C1 segment of cervical spinal cord (tissue), 14 donors: Measurements from ENCODE around the gene SLC25A20.
A peak's percentile ranks its signal among the peaks of the same experiment; 100 is the strongest.
"Not testable (repeated sequence)": the region's sequence is repeated elsewhere in the genome, so short reads cannot be mapped to it uniquely, and the experiment has no call there.

Experiments
- DNase-seq, 14 donors: peaks; one replicate each; lab custom pipeline; 2025; lab: John Stamatoyannopoulos, UW

The SLC25A20 gene, protein sequence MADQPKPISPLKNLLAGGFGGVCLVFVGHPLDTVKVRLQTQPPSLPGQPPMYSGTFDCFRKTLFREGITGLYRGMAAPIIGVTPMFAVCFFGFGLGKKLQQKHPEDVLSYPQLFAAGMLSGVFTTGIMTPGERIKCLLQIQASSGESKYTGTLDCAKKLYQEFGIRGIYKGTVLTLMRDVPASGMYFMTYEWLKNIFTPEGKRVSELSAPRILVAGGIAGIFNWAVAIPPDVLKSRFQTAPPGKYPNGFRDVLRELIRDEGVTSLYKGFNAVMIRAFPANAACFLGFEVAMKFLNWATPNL

DNA sequence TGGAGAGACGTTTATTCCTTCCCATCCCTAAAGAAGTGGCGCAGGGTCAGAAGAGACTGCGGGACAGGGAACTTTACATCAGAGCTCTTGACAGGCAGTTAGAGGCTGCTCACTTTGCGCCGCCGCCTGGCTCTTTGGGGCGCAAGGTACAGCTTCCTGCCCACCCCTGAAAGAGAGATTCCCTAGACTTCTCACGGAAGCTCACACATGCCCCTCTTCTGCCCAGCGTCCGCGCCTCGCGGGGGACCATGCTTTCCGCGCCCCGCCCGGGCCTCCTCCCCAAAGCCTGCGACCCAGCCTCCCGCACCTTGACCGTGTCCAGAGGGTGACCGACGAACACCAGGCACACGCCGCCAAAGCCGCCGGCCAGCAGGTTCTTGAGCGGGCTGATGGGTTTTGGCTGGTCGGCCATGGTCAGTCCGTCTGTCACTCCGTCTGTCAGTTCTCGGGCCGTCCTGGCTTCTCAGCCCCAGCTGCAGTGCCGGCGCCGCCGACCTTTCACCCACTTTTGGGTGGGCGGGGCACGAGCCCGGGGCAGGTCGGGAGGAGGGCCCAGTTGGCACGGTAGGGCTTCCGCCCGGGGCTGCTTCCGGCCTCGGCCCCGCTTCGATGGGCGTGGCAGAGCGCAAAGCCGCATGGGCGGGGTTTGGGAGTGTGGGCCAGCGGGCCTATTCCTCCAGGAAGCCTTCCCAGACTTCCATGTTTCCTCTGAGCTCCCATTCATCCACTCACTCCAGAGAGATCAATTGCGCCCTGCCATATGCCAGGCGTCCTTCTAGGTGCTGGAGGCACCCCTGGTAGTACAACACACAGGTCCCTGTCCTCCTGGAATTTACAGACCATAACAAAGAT, at the start of gene SLC25A20:
Gene SLC25A20, minus strand, starts transcription at position 500 of the 852 bp plus-strand sequence. Its CDS starts 88 bp downstream, at position 412.
- DNase-seq, result peak in 13 of 14 donors; percentile 15 to 80 (median 51)

DNA sequence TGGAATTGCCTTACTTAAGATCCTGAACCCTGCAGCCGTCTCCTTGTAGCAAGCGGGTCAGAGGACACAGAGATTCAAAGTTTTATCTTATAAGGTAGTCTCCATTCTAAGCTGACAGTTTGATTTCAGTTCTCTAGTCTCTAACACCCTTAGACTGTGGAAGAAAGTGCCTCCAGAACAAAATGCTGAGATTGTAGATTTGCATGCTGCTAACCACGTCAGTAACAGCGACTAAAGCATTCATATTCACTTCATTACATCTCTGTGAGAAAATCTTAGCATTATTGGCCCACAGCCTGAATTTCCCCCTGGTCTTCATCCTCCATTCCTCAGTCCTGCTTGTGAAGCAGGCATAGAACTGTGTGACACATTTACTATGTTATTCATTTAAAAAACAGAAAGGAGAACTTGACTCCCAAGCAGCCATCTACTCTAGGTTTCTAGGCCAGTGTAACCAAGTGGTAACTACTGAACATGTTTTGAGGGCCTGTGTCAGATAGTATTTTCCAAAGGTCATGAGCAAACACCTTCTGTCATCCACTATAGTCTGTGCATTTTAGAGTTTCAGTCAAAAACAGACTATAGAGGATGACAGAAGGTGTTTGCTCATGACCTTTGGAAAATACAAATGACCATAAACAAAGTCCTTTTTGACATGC, 47.3 kb upstream of the SLC25A20 start:
- DNase-seq, result no peak

DNA sequence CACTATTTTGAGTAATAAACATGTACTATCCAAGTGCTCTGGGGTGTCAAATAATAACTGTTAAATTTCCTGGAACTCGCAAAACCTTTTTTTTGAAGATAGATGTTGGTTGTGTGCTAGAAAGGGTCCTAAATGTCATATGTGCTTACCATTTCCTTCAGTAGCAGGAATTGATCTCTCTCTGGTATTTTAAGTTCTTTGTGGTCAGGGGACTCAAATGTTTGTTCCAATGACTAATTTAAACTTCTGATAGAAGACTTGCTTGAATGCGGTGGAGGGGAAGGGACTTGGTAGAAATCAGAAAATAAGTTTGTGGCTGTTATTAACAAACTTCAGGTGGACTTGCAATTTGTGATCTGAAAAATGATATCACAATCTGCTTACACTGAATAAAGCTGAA, 46.8 kb upstream of the SLC25A20 start:
- no peak for DNase-seq

DNA sequence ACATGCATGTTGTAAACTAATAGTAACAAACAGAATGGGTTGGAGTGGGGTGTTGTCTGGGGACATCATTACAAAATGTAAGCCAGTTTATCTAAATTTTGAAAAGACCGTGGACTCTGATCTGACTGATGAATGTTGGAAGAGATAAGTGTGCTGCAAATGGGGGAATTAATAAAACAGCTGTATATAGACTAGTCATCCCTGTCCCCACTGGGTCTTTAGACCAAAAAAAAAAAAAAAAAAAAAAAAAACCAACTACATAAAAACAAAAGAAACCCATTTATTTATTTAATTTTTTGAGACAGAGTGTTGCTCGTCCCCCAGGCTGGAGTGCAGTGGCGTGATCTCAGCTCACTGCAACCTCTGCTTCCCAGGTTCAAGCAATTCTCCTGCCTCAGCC, 40.0 kb upstream of the SLC25A20 start:
- no peak for DNase-seq

DNA sequence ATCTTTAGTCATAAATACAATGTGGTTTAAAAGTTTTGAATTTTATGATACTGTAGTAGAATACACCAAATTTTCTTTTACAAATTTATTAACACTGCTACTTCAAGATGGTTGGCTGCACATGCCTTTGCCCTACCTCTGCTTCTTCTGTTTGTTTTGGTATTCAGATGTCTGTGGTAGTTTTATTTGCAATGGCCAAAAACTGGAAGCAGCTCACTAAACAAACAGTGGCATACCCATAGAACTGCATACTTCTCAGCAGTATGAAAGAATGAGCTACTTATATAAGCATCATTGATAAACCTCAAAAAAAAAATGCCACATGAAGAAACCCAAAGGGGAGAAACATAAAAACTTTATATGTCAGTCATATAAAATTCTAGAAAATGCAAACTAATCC, 39.5 kb upstream of the SLC25A20 start:
- DNase-seq, result no peak

DNA sequence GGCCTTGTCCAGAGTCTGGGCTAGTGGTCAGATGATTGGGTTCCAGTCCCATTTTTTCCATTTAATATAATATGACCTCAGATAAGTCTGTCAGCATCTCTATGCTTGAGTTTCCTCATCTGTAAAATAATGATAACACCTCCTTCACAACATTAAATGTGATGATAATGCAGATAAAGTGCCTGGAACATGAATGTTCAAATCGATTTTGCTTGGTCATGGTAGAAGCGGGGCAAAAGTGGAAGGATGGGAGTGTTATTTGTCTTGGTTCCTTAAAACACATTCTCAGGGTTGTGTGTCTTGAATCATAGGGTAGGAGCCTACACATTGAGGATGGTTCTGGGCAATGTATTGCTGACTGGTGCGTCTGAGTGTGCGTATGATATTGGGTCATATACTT, 36.8 kb upstream of the SLC25A20 start:
- no peak for DNase-seq

DNA sequence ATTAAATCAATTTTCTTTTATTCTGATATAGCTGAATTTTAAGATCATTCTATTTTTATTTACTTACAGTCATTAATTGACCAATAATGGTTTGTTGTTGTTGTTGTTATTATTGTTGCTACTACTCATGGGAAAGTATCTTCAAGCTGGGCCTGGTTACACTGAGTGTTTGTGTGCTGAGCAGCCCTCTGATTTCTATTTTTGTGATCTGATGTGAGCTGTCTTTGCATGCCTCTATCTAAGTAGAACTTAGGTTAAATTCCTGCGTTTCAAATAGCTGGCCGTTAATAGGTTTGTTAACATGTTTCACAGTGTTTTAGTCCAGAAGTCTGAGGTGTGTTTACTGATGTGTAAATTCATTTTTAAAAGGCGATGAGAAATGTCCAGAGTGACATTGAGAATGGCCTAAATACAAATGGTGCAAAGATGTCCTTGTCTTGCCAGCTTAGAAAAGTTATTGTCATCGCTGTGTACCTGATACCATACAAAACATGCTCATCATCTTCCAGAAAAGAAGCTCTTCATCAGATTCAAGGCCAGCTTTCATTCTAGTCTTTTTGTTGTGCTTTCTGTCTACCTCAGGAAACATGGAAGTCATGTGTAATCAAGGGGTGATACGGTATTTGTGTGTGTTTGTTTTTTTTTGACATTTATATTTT, 35.8 kb upstream of the SLC25A20 start:
- DNase-seq, result no peak

DNA sequence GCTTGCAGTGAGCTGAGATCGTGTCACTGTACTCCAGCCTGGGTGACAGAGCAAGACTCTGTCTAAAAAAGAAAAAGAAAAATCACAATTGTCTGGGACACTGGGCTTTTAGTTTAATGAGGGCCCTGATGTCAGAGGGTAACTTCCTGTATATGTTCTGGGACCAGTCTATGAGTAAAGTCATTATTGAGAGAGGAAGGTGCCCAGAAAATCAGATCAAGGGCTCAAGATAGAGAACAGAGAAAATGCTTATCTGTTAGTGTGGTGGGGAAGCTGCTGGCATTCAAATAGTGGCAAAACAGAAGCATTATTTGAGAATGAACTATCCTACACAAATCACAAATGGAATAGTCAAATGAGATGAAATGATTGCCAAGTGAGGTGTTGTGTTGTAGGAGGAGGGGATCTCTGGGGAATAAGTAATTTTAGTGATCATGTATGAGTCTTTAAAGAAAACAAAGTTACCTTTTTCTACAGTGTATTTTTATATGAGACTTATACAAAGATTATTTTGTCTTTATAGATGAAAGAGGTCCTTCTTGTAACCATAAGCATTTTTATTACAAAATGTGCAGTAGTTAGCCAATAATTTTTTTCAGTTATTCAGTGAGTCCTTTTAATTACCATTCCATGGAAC, 33.4 kb upstream of the SLC25A20 start:
- DNase-seq, result no peak

DNA sequence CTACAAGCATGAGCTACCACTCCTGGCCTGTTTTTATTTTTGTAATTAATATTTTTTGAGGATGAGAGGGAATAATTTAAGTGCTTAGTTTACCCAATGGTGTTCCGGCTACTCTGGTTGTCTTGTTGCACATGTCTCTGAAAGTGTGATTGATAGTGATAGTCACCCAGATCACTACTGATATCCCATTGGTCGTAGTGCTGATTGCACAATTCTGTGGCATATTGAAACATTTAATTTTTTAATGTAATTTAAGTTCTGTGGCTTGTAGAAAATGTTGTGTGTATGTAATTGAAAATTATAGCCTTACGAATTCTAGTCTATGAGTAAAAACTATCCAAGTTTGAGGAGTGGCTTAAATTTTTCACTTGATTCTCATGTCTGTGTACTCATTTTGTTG, 31.9 kb upstream of the SLC25A20 start:
- DNase-seq, result no peak

DNA sequence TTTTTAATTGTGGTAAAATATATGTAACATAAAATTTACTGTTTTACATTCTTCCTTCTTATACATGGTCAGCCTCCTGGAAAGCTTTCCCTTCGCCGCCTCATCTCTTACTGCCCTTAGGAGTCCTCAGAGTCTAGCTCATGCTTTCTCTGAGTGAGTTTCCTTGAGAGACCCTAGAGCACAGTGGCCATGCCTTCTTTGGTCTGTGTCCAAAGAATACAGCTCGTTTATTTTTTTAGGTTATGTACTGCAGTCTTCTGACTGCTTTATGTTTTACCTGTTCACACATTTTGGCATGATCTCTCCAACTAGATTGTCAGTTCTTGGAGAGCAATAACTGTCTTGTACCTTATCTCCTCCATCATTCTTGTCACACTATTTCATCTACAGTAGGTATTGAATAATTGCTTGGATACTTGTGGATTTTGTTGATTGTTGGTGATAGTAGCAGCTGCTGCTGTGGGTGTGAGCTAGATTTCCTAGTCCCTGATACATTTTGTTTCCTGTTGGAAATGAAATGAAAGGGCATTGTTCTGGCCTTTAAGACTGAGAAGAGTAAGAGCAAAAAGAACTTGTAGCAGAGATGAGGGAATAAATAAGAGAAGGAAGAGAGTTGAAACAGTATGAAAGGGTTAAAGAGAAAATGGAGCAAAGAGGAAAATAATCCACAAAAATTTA, 30.8 kb upstream of the SLC25A20 start:
- no peak for DNase-seq

DNA sequence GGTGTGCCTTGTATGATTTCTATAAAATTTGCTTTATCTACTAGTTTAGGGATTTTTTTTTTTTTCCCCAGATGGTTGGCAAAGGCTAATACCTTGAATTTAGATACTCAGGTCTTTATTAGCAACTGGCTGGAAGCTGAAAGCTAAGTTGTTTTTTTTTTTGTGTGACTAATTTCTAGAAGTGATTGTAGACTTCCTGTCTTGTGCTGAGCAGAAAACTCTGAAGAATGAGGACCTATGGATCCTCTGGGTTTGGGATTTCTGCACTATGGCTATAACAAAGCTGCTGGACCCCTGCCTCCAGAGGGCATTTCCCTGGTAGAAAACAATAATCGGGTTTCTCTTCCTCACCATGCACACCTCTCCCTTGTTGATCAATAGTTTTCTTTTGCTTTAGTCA, 30.0 kb upstream of the SLC25A20 start:
- DNase-seq, result no peak

DNA sequence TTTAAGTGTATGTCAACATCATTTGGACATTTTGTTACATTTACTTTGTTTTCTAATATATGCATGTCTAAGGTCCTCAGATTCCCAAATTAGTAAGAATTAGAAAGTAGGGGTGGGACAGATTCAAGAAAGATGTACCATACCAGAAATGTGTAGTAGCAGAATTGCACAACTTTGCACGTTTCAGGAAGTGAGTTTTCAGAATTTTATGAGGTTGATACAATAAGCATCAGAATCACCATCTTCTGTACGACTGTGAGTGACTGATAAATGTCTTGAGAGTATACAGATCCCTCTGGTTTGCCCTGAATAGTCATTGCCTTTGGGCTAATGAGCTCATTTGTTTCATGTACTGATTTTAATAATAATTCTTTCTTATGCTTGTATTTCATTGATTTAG, 29.2 kb upstream of the SLC25A20 start:
- DNase-seq, result no peak

DNA sequence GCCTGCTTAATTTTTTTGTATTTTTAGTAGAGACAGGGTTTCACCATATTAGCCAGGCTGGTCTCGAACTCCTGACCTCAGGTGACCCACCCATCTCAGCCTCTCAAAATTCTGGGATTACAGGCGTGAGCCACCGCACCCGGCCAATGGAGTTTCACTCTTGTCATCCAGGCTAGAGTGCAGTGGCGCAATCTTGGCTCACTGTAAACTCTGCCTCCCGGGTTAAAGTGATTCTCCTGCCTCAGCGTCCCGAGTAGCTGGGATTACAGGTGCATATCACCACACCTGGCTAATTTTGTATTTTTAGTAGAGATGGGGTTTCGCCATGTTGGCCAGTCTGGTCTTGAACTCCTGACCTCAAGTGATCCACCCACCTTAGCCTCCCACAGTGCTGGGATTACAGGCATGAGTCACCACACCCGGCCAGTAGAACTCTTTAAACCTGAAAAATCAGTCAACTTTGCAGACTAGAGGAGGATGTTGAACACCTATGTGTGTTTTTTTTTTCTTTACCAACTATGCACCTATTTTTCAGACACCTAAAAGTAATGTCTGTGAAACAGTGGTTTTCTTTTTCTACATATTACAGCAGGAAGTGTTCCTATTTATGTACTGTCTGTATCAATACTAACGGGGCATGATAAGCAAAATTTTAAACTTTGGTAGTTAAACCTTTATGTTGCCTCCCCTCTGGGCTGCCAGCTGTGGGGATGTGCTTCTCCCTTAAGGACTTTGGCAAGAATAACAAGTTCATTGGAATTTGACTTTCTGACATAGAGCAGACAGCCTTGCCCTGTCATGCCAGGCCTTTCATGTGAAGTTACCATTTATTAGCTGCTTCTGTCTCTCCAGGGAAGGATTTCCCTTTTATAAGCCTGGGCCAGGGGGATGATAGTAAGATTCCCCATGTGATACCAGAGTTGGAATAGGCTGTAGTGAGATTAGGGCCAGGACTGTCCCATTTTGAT, 28.0 kb upstream of the SLC25A20 start:
- DNase-seq, result no peak

DNA sequence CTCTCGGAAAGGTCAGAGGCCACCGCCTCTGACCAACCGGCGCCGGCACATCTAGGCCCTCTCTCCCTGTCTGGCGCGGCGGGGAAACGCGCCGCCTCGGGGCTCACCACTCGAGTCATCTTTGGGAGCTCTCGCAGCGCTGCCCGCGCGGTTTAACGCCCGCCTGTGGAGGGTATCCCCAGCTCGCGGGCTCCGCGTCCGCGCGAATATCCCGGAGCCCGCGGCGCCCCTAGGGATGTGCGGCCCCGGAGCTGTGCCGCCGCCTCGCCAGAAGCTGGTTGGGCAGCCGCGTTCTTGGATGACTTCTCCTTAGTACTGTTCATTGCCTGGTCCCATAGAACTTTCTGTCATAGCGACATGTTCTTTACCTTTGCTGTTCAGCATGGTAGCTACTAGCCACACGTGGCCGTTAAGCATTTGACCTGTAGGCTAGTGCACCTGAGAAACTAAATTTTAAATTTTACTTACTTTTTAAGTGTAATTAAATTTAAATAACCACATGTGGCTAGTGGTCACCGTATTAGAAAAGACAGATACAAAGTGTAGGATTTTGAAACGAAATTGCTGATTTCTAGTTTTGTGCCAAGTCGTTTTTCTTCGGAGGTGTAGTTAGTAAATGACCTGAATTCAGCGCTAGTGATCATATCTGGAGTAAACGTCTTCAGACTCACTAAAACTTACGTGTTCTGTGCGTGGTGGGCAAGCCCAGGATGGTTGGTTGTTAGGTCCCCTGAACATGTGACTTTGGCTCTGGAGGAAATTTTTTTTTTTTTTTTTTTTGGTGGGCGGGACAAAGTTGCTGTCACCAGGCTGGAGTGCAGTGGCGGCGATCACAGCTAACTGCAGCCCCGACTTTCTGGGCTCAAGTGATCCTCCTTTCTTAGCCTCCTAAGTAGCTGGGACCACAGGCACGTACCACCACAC, 20.8 kb upstream of the SLC25A20 start:
- DNase-seq, result peak in 2 of 14 donors; percentile 49 to 57

DNA sequence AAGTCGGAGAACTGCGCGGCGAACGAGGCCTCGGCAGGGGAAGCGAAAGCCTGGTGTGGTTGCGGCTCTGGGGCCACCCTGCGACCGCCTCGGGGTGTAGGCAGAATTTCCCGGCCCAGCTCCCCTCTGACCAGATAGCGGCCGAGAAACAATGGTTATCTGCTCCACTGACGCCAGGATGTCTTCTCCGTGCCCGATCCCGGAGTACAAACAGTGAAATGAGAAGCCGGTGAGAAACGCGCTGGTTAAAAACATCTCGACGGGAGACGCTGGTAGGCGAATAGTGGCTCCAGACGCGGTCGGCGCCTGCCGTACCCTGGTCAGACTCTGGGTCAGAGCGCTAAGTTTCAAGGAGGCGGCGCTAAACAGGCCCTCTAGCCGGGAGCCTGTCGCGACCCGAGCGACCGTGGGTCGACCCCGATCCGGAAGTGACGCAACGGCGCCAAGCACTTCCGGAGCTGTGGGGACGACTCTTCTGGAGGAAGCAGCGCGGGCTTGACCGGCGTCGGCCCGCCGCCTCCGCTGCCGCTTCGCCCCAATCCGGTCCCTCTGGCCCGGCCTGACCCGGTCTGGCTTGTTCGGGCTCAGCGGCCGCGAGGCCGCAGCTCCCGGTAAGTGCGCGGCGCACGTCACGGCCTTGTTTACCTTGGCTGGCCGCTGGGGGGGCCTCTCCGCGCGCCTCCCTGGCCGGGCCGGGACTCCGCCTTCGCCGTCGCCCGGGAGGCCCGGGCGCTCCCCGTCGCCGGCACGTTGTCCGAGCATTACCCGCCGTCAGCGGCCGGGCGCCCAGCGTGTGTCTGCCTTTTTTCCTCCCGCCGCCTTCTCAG, 19.9 kb upstream of the SLC25A20 start, which contains the start of gene ARIH2:
Gene ARIH2, plus strand, starts transcription at position 455 of the 827 bp plus-strand sequence. CDS start 8,717 bp downstream, outside the sequence.
- DNase-seq, result peak; percentile 52 to 92 (median 86)

DNA sequence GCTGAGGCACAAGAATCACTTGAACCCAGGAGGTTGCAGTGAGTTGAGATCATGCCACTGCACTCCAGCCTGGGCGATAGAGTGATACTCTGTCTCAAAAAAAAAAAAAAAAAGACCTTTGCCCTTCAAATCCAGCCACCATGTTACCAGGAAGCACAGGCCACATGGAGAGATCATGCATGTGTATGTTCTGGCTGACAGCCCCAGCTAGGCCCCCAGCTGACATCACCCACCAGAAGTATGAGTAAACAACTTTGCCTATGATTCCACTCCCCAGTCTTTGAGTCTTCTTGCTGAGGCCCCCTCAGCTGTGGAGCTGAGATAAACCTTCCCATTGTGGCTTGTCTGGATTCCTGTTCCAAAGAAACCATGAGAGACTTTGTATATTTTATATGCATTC, 16.6 kb upstream of the SLC25A20 start:
- DNase-seq, result no peak

DNA sequence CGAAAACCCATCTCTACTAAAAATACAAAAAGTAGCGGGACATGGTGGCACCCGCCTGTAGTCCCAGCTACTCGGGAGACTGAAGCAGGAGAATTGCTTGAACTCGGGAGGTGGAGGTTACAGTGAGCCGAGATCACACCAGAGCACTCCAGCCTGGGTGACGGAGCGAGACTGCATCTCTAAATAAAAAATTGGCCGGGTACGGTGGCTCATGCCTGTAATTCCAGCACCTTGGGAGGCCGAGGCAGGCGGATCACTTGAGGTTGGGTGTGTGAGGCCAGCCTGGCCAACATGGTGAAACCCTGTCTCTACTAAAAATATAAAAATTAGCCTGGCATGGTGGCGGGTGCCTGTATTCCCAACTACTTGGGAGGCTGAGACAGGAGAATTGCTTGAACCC, 8.3 kb upstream of the SLC25A20 start:
- DNase-seq, result not testable (repeated sequence)
